ENCODE results near the gene FSIP1.

The FSIP1 gene

DNA sequence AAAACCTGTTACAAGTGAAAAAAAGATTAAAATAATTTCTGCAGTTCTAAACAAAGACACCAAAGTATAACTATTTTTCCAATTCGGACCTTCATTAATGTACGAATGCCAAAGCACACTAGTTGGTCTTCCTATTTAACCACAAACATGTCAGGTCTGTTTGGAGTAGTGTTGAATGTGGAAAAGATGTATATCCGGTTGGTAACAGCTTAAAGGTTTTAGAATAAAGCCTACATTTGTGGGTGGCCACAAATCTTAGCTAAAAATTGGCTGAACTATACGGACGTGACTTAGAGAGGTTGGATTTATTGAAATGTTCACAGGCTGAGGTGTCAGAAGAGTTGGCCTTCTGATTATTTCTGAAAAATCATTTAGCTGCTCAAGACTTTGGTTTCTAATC lies 78.4 kb downstream of the FSIP1 start:
- Histone ChIP-seq H3K36me3 (no peaks in the 10 kb centered on the region), H3K4me3 (ENCODE audit: low read depth, low read length) (no peak overlapping the region), H3K9me3 (no peaks in the 10 kb centered on the region), H3K4me1 (no peaks in the 10 kb centered on the region), H3K27me3 (no peaks in the 10 kb centered on the region)
- TF ChIP-seq, protein P1, sequence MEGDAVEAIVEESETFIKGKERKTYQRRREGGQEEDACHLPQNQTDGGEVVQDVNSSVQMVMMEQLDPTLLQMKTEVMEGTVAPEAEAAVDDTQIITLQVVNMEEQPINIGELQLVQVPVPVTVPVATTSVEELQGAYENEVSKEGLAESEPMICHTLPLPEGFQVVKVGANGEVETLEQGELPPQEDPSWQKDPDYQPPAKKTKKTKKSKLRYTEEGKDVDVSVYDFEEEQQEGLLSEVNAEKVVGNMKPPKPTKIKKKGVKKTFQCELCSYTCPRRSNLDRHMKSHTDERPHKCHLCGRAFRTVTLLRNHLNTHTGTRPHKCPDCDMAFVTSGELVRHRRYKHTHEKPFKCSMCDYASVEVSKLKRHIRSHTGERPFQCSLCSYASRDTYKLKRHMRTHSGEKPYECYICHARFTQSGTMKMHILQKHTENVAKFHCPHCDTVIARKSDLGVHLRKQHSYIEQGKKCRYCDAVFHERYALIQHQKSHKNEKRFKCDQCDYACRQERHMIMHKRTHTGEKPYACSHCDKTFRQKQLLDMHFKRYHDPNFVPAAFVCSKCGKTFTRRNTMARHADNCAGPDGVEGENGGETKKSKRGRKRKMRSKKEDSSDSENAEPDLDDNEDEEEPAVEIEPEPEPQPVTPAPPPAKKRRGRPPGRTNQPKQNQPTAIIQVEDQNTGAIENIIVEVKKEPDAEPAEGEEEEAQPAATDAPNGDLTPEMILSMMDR (IDR thresholded peaks at IDR 0.05; ENCODE audit: low read depth, low read length) = no peak
- DNase-seq = no peak

DNA sequence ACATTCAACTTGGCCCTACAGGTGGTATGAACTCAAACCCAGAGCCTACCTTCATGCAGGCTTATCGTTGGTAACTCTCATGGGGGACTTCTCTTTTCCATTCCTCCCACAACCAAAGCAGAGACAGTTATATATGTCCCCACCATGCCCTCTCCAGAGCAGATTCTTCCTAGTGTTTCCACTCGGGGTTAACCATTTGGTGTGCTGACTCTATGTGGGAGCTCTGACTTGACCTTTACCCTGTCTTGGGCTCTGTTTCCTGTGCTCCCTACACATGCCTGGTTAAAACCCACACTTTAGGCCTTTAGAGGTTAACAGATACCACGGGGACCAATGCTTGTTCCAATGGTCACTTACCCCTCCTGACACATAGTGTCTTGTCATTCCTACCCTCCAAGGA lies 80.7 kb downstream of the FSIP1 start:
- Histone ChIP-seq H3K9me3 (no peaks in the 10 kb centered on the region), H3K4me1 (no peaks in the 10 kb centered on the region), H3K27me3 (no peaks in the 10 kb centered on the region), H3K4me3 (ENCODE audit: low read depth, low read length) (no peak overlapping the region), H3K36me3 (no peaks in the 10 kb centered on the region)
- DNase-seq = no peak
- TF ChIP-seq, protein P1 (IDR thresholded peaks at IDR 0.05; ENCODE audit: low read depth, low read length) = no peak

DNA sequence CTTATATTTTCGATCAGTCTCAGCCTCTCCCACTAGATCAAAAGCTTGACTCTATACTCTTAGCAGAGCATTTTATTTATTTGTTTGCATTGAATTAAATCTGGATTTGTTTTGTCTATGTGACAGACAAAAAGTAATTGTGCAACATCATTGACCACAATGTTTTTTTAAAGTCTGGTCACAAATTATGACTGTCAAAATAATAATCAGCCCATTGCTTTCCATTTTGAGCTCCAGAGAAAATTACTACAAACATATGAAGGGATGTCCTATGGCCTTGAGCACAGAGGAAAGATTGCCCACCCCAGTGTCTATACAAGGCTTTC lies 82.3 kb downstream of the FSIP1 start:
- no peaks in the 10 kb centered on the region for H3K36me3 ChIP-seq
- H3K4me1 ChIP-seq = no peaks in the 10 kb centered on the region
- no peak for DNase-seq
- TF ChIP-seq, protein P1 (IDR thresholded peaks at IDR 0.05; ENCODE audit: low read depth, low read length) = no peak
- no peaks in the 10 kb centered on the region for H3K27me3 ChIP-seq
- no peak overlapping the region for H3K4me3 ChIP-seq (ENCODE audit: low read depth, low read length)
- no peaks in the 10 kb centered on the region for H3K9me3 ChIP-seq

DNA sequence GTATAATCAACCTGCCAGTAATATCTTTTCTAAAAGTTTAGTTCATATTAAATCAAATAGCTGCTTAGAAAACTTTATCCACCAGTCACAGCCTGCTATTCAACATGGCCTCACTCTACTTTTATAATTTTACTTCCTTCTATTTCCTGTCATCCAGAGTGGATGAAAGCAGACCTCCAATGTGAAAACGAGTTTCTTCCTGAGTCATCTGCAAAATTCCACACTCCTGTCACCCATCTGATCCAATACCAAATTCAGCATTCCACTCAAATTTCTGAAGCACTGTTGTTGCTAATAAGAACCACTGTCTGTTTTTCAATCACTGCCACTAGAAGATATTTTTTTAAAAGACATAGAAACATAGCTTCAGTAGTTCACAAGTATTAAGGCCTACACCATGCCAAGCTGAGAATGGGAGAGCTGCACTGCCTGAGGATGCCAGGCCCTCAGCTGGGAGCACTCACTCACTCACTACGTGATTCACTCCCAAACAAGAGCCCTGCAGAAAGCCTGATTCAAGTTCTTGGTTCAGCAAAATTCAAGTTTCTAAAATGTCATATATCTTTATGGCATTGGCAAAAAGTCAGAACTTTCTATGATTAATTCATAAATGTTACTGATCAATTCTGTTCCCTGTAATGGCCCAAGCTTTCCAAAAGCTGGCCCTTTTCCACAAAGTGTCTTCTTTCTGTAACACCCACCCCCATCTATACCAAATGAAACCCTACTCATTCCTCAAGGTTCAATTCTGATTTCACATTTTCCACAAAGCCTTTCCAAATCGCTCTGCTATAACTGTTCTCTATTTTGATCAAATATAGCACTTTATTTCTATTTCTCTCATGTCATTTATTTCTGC lies 82.9 kb downstream of the FSIP1 start:
- no peaks in the 10 kb centered on the region for H3K9me3 ChIP-seq
- no peak overlapping the region for H3K4me3 ChIP-seq (ENCODE audit: low read depth, low read length)
- no peaks in the 10 kb centered on the region for H3K36me3 ChIP-seq
- DNase-seq = no peak
- no peaks in the 10 kb centered on the region for H3K4me1 ChIP-seq
- TF ChIP-seq, protein P1 (IDR thresholded peaks at IDR 0.05; ENCODE audit: low read depth, low read length) = no peak
- H3K27me3 ChIP-seq = no peaks in the 10 kb centered on the region

DNA sequence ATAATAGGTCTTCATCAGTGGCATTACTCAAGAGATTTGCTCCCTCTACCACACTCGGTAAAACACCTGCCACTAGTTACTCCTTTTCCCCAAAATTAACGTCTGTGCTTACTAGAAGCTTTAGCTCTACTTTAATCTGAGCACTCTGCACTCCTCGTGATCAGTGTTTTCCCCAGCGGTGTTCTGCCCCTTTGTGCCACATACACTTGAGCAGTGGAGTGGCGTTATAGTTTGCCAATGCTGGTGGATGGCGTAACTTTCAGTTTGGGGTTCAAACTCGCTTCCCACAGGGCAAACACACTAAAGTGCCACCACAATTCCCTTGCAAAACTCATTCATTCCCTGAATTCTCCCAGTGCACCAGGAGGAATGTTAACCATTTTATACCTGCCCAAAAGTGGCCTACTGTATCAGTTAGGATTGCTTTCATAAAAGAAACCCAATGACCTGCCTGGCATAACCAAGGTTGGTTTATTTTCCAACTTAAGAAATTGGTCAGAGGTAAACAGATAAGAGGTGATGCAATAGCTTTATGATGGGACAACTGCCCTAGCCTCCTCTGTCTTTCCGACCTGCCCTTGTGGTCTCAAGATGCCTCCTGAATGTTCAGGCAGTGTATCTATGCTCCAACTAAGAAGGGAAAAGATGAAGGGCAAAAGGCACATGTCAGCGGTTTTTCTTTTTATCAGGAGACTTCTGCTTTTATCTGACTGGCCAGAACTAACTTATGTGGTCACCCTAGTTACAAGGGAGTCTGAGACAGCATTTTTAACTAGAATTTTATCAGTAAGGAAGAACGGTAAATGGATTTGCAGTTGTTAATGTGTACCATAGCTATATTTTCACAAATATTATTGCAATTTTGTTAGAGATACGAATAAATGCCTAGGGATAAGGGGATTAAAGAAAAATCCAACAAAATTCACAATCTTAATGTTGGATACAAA lies 83.9 kb downstream of the FSIP1 start:
- H3K4me3 ChIP-seq (ENCODE audit: low read depth, low read length) = no peak overlapping the region
- H3K27me3 ChIP-seq = no peaks in the 10 kb centered on the region
- TF ChIP-seq, protein P1 (IDR thresholded peaks at IDR 0.05; ENCODE audit: low read depth, low read length) = no peak
- no peaks in the 10 kb centered on the region for H3K4me1 ChIP-seq
- H3K9me3 ChIP-seq = no peaks in the 10 kb centered on the region
- no peaks in the 10 kb centered on the region for H3K36me3 ChIP-seq
- DNase-seq = no peak
